Stomach (tissue), 4 donors: ENCODE measurements around the gene LYZL1.

Source experiments
- EP300 ChIP-seq: sonication (generic); formaldehyde crosslinking; IDR thresholded peaks from one replicate; pipeline ENCODE4 v1.6.1; 2017; ENCODE audit warnings: antibody characterized with exemption
- POLR2A ChIP-seq, 4 donors: fragments of 450-650 bp; IDR thresholded peaks; one replicate each; pipeline ENCODE4 v1.6.1; 2016; ENCODE audit warnings: antibody characterized with exemption in 4 of 4, control low read depth in 2 of 4, mild to moderate bottlenecking in 1 of 4, moderate library complexity in 1 of 4
- POLR2AphosphoS5 ChIP-seq, 3 donors: sonication (generic); formaldehyde crosslinking; IDR thresholded peaks; one replicate each; pipeline ENCODE4 v1.6.1; 2016; ENCODE audit warnings: antibody characterized with exemption in 3 of 3
- TF ChIP-seq, protein P1 (sequence below), 7 experiments: fragments of 450-650 bp in 4 of 7; fragments of 200-600 bp in 3 of 7; sonication (generic) in 3 of 7; IDR thresholded peaks; one replicate each; pipeline ENCODE4 v1.5.1; 2016 to 2019; ENCODE audit warnings: antibody characterized with exemption in 7 of 7, control low read depth in 2 of 7, mild to moderate bottlenecking in 1 of 7

DNA sequence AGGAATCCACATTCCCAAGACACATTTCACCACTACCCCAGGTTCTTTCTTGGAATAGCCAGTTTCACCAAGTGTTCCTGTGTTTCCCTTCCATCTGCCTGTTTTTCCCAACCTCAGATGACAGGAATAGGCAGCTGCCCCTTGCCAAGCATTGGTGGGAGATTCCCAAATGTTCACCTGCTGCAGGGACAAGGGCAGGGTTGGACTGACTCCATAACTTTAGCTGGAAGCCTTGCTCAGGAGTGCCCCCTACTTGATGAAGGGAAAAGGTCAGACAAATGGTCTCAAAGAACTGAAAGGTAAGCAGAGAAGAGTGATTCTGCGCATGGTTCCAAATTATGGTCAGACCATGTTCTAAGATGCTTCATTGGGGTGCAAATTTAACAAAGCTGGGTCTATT is 45.1 kb upstream of the LYZL1 start:
- TF ChIP-seq, protein P1, sequence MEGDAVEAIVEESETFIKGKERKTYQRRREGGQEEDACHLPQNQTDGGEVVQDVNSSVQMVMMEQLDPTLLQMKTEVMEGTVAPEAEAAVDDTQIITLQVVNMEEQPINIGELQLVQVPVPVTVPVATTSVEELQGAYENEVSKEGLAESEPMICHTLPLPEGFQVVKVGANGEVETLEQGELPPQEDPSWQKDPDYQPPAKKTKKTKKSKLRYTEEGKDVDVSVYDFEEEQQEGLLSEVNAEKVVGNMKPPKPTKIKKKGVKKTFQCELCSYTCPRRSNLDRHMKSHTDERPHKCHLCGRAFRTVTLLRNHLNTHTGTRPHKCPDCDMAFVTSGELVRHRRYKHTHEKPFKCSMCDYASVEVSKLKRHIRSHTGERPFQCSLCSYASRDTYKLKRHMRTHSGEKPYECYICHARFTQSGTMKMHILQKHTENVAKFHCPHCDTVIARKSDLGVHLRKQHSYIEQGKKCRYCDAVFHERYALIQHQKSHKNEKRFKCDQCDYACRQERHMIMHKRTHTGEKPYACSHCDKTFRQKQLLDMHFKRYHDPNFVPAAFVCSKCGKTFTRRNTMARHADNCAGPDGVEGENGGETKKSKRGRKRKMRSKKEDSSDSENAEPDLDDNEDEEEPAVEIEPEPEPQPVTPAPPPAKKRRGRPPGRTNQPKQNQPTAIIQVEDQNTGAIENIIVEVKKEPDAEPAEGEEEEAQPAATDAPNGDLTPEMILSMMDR (IDR thresholded peaks at IDR 0.05): peak in 3 of 7 experiments; percentile 13 to 16 (median 15)
- TF ChIP-seq POLR2A (IDR thresholded peaks at IDR 0.05) (no peak), POLR2AphosphoS5 (IDR thresholded peaks at IDR 0.05) (no peak), EP300 (no peak)
